ENCODE data around the gene SOBP.

Gene SOBP

GRCh38 chr6:107699254-107699653, 209.3 kb downstream of the SOBP start:
- no peak for FAIRE-seq

- FAIRE-seq, result no peak
Observed at GRCh38 chr6:107699697-107700325, 209.9 kb downstream of the SOBP start.

GRCh38 chr6:107703606-107704005, 213.7 kb downstream of the SOBP start:
- no peak for FAIRE-seq

GRCh38 chr6:107704347-107705013, 214.6 kb downstream of the SOBP start:
- peak; percentile 79 for FAIRE-seq

- no peak for FAIRE-seq
Observed at GRCh38 chr6:107706516-107707115, 216.7 kb downstream of the SOBP start.

GRCh38 chr6:107707346-107708275, 217.7 kb downstream of the SOBP start:
- FAIRE-seq, result no peak

- no peak for FAIRE-seq
Observed at GRCh38 chr6:107708435-107708834, 218.5 kb downstream of the SOBP start.

GRCh38 chr6:107709341-107709740, 219.4 kb downstream of the SOBP start:
- FAIRE-seq, result no peak

Measured in G401.6 (cell line).